ENCODE measurements around the gene UBXN7.

GRCh38 chr3:196336319-196337145 lies 95.7 kb downstream of the UBXN7 start:
- TF ChIP-seq POLR2AphosphoS5 (IDR thresholded peaks at IDR 0.05; ENCODE audit: low read depth, low read length) (no peak), POLR2A (IDR thresholded peaks at IDR 0.05; ENCODE audit: low read depth, low read length) (no peak), TAF1 (IDR thresholded peaks at IDR 0.05; ENCODE audit: low read depth, low read length) (no peak), POU2F2 (IDR thresholded peaks at IDR 0.05; ENCODE audit: low read depth, low read length) (no peak), SPI1 (IDR thresholded peaks at IDR 0.05; ENCODE audit: low read depth, low read length) (no peak)
